H9 (cell line): ENCODE measurements around the gene TTC7B. TPM values are rescaled to one million over a fixed set of nuclear protein-coding genes. Genes with fewer than 3 reads are reported as not detected.

Experiments used
- DNase-seq: peaks from one replicate; pipeline ENCODE4 v3.0.0-alpha.2; 2017
- H2AFZ ChIP-seq: one replicate; pipeline ENCODE4 v1.6.1; 2013; ENCODE audit warnings: mild to moderate bottlenecking, low read length, control low read depth, moderate library complexity
- H2AK5ac ChIP-seq: 2 replicates; pipeline ENCODE4 v1.6.1; 2013; ENCODE audit warnings: low read length, control low read depth, mixed read lengths; ENCODE audit not compliant: insufficient read length
- H2BK120ac ChIP-seq: one replicate; pipeline ENCODE4 v1.6.1; 2013; ENCODE audit warnings: low read depth, mild to moderate bottlenecking, low read length, control low read depth, inconsistent platforms; ENCODE audit not compliant: poor library complexity, severe bottlenecking
- H2BK12ac ChIP-seq: 2 replicates; pipeline ENCODE4 v1.6.1; 2013; ENCODE audit warnings: low read length, control low read depth, mixed read lengths, low read depth; ENCODE audit not compliant: insufficient read length
- H2BK15ac ChIP-seq: 2 replicates; pipeline ENCODE4 v1.6.1; 2013; ENCODE audit warnings: low read depth, low read length, control low read depth
- H2BK20ac ChIP-seq: one replicate; pipeline ENCODE4 v1.6.1; 2013; ENCODE audit warnings: low read depth, mild to moderate bottlenecking, low read length, control low read depth, inconsistent platforms; ENCODE audit not compliant: poor library complexity, severe bottlenecking
- H2BK5ac ChIP-seq: 2 replicates; pipeline ENCODE4 v1.6.1; 2013; ENCODE audit warnings: low read length, control low read depth, mixed read lengths; ENCODE audit not compliant: insufficient read length
- H3K14ac ChIP-seq: 2 replicates; pipeline ENCODE4 v1.6.1; 2013; ENCODE audit warnings: low read length, control low read depth; ENCODE audit not compliant: insufficient read depth
- H3K18ac ChIP-seq: 2 replicates; pipeline ENCODE4 v1.6.1; 2013; ENCODE audit warnings: low read depth, mild to moderate bottlenecking, mixed read lengths, low read length, control low read depth; ENCODE audit not compliant: insufficient read length
- H3K23ac ChIP-seq: 2 replicates; pipeline ENCODE4 v1.6.1; 2013; ENCODE audit warnings: low read length, control low read depth, mixed read lengths, low read depth; ENCODE audit not compliant: insufficient read length
- H3K23me2 ChIP-seq: 2 replicates; pipeline ENCODE4 v1.6.1; 2013; ENCODE audit warnings: low read depth, mild to moderate bottlenecking, mixed read lengths, low read length, control low read depth; ENCODE audit not compliant: insufficient read length, poor library complexity, severe bottlenecking
- H3K27ac ChIP-seq: 2 replicates; pipeline ENCODE4 v1.5.1; 2013; ENCODE audit warnings: low read length, control low read depth, mixed read lengths, low read depth; ENCODE audit not compliant: insufficient read length
- H3K27me3 ChIP-seq: 2 replicates; pipeline ENCODE4 v1.6.1; 2013; ENCODE audit warnings: low read length, control low read depth, inconsistent platforms; ENCODE audit not compliant: insufficient read depth
- H3K4ac ChIP-seq: 2 replicates; pipeline ENCODE4 v1.6.1; 2013; ENCODE audit warnings: low read depth, mild to moderate bottlenecking, control low read depth, inconsistent platforms, low read length, moderate library complexity
- H3K4me1 ChIP-seq: 2 replicates; pipeline ENCODE4 v1.6.1; 2013; ENCODE audit warnings: low read length, control low read depth, inconsistent platforms; ENCODE audit not compliant: insufficient read depth
- H3K4me2 ChIP-seq: 2 replicates; pipeline ENCODE4 v1.6.1; 2013; ENCODE audit warnings: low read length, control low read depth, mixed read lengths; ENCODE audit not compliant: insufficient read length, insufficient read depth
- H3K56ac ChIP-seq: 2 replicates; pipeline ENCODE4 v1.6.1; 2013; ENCODE audit warnings: low read depth, mild to moderate bottlenecking, mixed read lengths, low read length, control low read depth; ENCODE audit not compliant: insufficient read length
- H3K79me1 ChIP-seq: 2 replicates; pipeline ENCODE4 v1.6.1; 2013; ENCODE audit warnings: low read depth, mild to moderate bottlenecking, moderate library complexity, low read length, control low read depth, inconsistent platforms; ENCODE audit not compliant: insufficient read depth, poor library complexity, severe bottlenecking
- H3K79me2 ChIP-seq: 2 replicates; pipeline ENCODE4 v1.6.1; 2013; ENCODE audit warnings: low read length, control low read depth, inconsistent platforms; ENCODE audit not compliant: insufficient read depth
- H3K9ac ChIP-seq: 2 replicates; pipeline ENCODE4 v1.6.1; 2013; ENCODE audit warnings: low read length, control low read depth, mixed read lengths; ENCODE audit not compliant: insufficient read length; ENCODE audit errors: extremely low read depth
- H3K9me3 ChIP-seq: one replicate; pipeline ENCODE4 v1.6.1; 2013; ENCODE audit warnings: low read depth, low read length, inconsistent platforms; ENCODE audit not compliant: control insufficient read depth
- H3T11ph ChIP-seq: one replicate; pipeline ENCODE4 v1.6.1; 2013; ENCODE audit warnings: mild to moderate bottlenecking, low read length, control low read depth, inconsistent platforms
- H4K20me1 ChIP-seq: one replicate; pipeline ENCODE4 v1.6.1; 2013; ENCODE audit not compliant: control insufficient read depth, insufficient read length, insufficient read depth
- H4K5ac ChIP-seq: 2 replicates; pipeline ENCODE4 v1.6.1; 2013; ENCODE audit warnings: low read depth, mild to moderate bottlenecking, mixed read lengths, low read length, control low read depth; ENCODE audit not compliant: insufficient read length
- H4K8ac ChIP-seq: replicated peaks from 2 replicates; pipeline ENCODE4 v1.6.1; 2013; ENCODE audit warnings: low read length, control low read depth, mixed read lengths, low read depth; ENCODE audit not compliant: insufficient read length
- H4K91ac ChIP-seq: 2 replicates; pipeline ENCODE4 v1.6.1; 2013; ENCODE audit warnings: low read depth, mild to moderate bottlenecking, moderate library complexity, mixed read lengths, low read length, control low read depth; ENCODE audit not compliant: insufficient read length
- H3K27ac Mint-ChIP-seq, 3 experiments: 2 replicates in 2 of 3; 3 replicates in 1 of 3; pipeline ENCODE4 v1.8.0; 2020 to 2021; ENCODE audit warnings: mixed read lengths in 3 of 3, mild to moderate bottlenecking in 1 of 3, moderate library complexity in 1 of 3
- H3K27me3 Mint-ChIP-seq: 2 replicates; pipeline ENCODE4 v1.8.0; 2021; ENCODE audit warnings: low read depth, mild to moderate bottlenecking, moderate library complexity, mixed read lengths
- H3K36me3 Mint-ChIP-seq, 3 experiments: 2 replicates in 2 of 3; 3 replicates in 1 of 3; pipeline ENCODE4 v1.8.0; 2020 to 2021; ENCODE audit warnings: low read depth in 3 of 3, mixed read lengths in 3 of 3; ENCODE audit not compliant: insufficient read depth in 1 of 3
- H3K4me1 Mint-ChIP-seq, 2 experiments: 2 replicates each; pipeline ENCODE4 v1.8.0; 2020; ENCODE audit warnings: mixed read lengths in 2 of 2
- H3K4me3 Mint-ChIP-seq, 2 experiments: 2 replicates in 1 of 2; 3 replicates in 1 of 2; pipeline ENCODE4 v1.8.0; 2020 to 2021; ENCODE audit warnings: mild to moderate bottlenecking in 2 of 2, mixed read lengths in 2 of 2, moderate library complexity in 1 of 2
- H3K9me3 Mint-ChIP-seq, 2 experiments: 2 replicates in 1 of 2; 3 replicates in 1 of 2; pipeline ENCODE4 v1.8.0; 2020; ENCODE audit warnings: mild to moderate bottlenecking in 2 of 2, mixed read lengths in 2 of 2, moderate library complexity in 1 of 2
- CTCF ChIP-seq: fragments of 200-600 bp; sonication (generic); conservative IDR thresholded peaks from 3 replicates; pipeline ENCODE4 v1.8.0; 2021; ENCODE audit warnings: antibody characterized with exemption, mild to moderate bottlenecking
- WGBS: extraction: QIAGEN DNeasy Blood & Tissue Kit; methylation state at CpG from one replicate; pipeline ENCODE4 v1.1.7; 2013; ENCODE audit warnings: missing lambda C conversion rate, low lambda C conversion rate, mixed read lengths; ENCODE audit not compliant: insufficient read length; ENCODE audit errors: extremely low coverage; 5-methylcytosine and 5-hydroxymethylcytosine counted together
- total RNA-seq: library from RNA; stranded (reverse); gene quantifications from 2 replicates; pipeline ENCODE4 v1.2.1, GENCODE V29; 2021

Gene TTC7B
- total RNA-seq, 1 experiment from 2014 or later = 33.7 TPM

- no peaks in the 10 kb centered on the region; the same call in none of the 2 replicates for H3K27me3 Mint-ChIP-seq
- Histone ChIP-seq H3K9me3 (no peaks in the 10 kb centered on the region), H3K27ac (no peak overlapping the region), H3T11ph (no peak overlapping the region), H4K20me1 (no peaks in the 10 kb centered on the region), H3K23ac (no peak overlapping the region), H2BK120ac (no peak overlapping the region), H3K18ac (no peak overlapping the region), H2BK20ac (no peak overlapping the region), H3K23me2 (no peaks in the 10 kb centered on the region), H3K56ac (no peak overlapping the region), H3K4me1 (no peaks in the 10 kb centered on the region; the same call in 1 of the 2 replicates), H4K8ac (no peak overlapping the region), H2BK5ac (no peak overlapping the region), H3K27me3 (no peaks in the 10 kb centered on the region), H3K9ac (no peak overlapping the region), H2AK5ac (no peak overlapping the region), H4K91ac (no peak overlapping the region), H2BK15ac (no peak overlapping the region), H2BK12ac (no peak overlapping the region), H2AFZ (no peak overlapping the region), H4K5ac (no peak overlapping the region), H3K79me2 (no peaks in the 10 kb centered on the region; the same call in 1 of the 2 replicates), H3K4ac (no peak overlapping the region), H3K79me1 (no peaks in the 10 kb centered on the region), H3K4me2 (no peak overlapping the region), H3K14ac (no peak overlapping the region)
- H3K36me3 Mint-ChIP-seq = peaks cover 0 to 3% (median 0%) of the 10 kb centered on the region in 3 experiments; a peak in 2 of 7 replicates
- WGBS = no CpG with 5 or more reads among the region's 11 CpGs
- no peak overlapping the region; a peak in 1 of 5 replicates for H3K4me3 Mint-ChIP-seq
- H3K4me1 Mint-ChIP-seq = peaks cover 20 to 25% of the 10 kb centered on the region in 2 experiments
- TF ChIP-seq CTCF = no peak
- DNase-seq = no peak
- H3K9me3 Mint-ChIP-seq = no peaks in the 10 kb centered on the region; a peak in 1 of 5 replicates
- H3K27ac Mint-ChIP-seq = peak overlapping the region in 1 of 3 experiments; percentile 44; a peak in 1 of 7 replicates
These were observed 324.2 kb downstream of the TTC7B start for GRCh38 chr14:90491911-90492531.
